HepG2 (cell line): Measurements from ENCODE around the gene PSMD2. TPM values are rescaled to one million over a fixed set of nuclear protein-coding genes. Genes with fewer than 3 reads are reported as not detected.

Experiments
- ARNTL ChIP-seq: sonication (generic); formaldehyde crosslinking; IDR thresholded peaks from 2 replicates; pipeline ENCODE4 v1.4.0; 2020; ENCODE audit warnings: mild to moderate bottlenecking, missing genetic modification reagents
- FOXA1 ChIP-seq, 2 experiments: fragments of 450-650 bp in 1 of 2; sonication (generic) in 1 of 2; formaldehyde crosslinking in 1 of 2; IDR thresholded peaks; 2 replicates each; pipeline versions ENCODE4 v1.4.0 to v1.6.1; 2016 to 2020; ENCODE audit warnings: missing genetic modification reagents in 1 of 2
- KLF11 ChIP-seq: IDR thresholded peaks from 2 replicates; pipeline ENCODE4 v1.6.1; 2016; ENCODE audit warnings: missing compliant biosample characterization
- KLF12 ChIP-seq: sonication (generic); formaldehyde crosslinking; IDR thresholded peaks from 2 replicates; pipeline ENCODE4 v1.4.0; 2020; ENCODE audit warnings: missing genetic modification reagents, borderline replicate concordance
- NAIF1 ChIP-seq: sonication (generic); formaldehyde crosslinking; IDR thresholded peaks from 2 replicates; pipeline ENCODE4 v1.5.0; 2020; ENCODE audit warnings: mild to moderate bottlenecking, missing genetic modification reagents, borderline replicate concordance
- SALL2 ChIP-seq: sonication (generic); formaldehyde crosslinking; IDR thresholded peaks from 2 replicates; pipeline ENCODE4 v1.8.1; 2023; ENCODE audit warnings: mild to moderate bottlenecking, missing genetic modification reagents, inconsistent platforms
- XBP1 ChIP-seq: sonication (generic); formaldehyde crosslinking; IDR thresholded peaks from 2 replicates; pipeline ENCODE4 v1.5.0; 2020; ENCODE audit warnings: missing genetic modification reagents
- ZNF160 ChIP-seq: sonication (generic); formaldehyde crosslinking; IDR thresholded peaks from 2 replicates; pipeline ENCODE4 v1.8.0; 2022; ENCODE audit warnings: mild to moderate bottlenecking, inconsistent platforms, missing genetic modification reagents
- ZNF253 ChIP-seq: sonication (generic); formaldehyde crosslinking; IDR thresholded peaks from 2 replicates; pipeline ENCODE4 v1.8.0; 2022; ENCODE audit warnings: mild to moderate bottlenecking, missing genetic modification reagents, borderline replicate concordance
- ZNF317 ChIP-seq: sonication (generic); formaldehyde crosslinking; IDR thresholded peaks from 2 replicates; pipeline ENCODE4 v1.5.0; 2020; ENCODE audit warnings: mild to moderate bottlenecking, missing genetic modification reagents
- ZNF432 ChIP-seq: sonication (generic); formaldehyde crosslinking; IDR thresholded peaks from 2 replicates; pipeline ENCODE4 v1.5.0; 2020; ENCODE audit warnings: missing genetic modification reagents, mild to moderate bottlenecking, borderline replicate concordance
- ZNF616 ChIP-seq: sonication (generic); formaldehyde crosslinking; IDR thresholded peaks from 2 replicates; pipeline ENCODE4 v1.5.0; 2020; ENCODE audit warnings: low read depth, mild to moderate bottlenecking, missing genetic modification reagents
- ZNF773 ChIP-seq: sonication (generic); formaldehyde crosslinking; IDR thresholded peaks from 2 replicates; pipeline ENCODE4 v1.4.0; 2020; ENCODE audit warnings: missing genetic modification reagents, borderline replicate concordance
- polyA plus RNA-seq, 8 experiments: library from polyadenylated mRNA; depleted of rRNA in 3 of 8; stranded (reverse) in 7 of 8; unstranded in 1 of 8; fragments of >200 nt; fragmentation: Illumina TruSeq in 4 of 8; extraction: Trizol in 4 of 8; gene quantifications; 2 replicates each; pipeline versions ENCODE4 v1.2.1 to v1.2.3, GENCODE V29; 2011 to 2016; ENCODE audit warnings: low read depth in 4 of 8, missing spikeins in 1 of 8, mixed read lengths in 1 of 8; ENCODE audit not compliant: insufficient read depth in 1 of 8
- total RNA-seq, 5 experiments: library from RNA; depleted of rRNA; stranded (reverse); fragments of >200 nt; fragmentation: Illumina TruSeq; extraction: Trizol; gene quantifications; 2 replicates each; pipeline ENCODE4 v1.2.3, GENCODE V29; 2016; ENCODE audit warnings: low read depth in 1 of 5
- TF ChIP-seq, protein P1 (sequence below): IDR thresholded peaks from 2 replicates; pipeline ENCODE4 v1.6.1; 2018; ENCODE audit warnings: missing genetic modification reagents
- TF ChIP-seq, protein P2 (sequence below): sonication (generic); formaldehyde crosslinking; conservative IDR thresholded peaks from 2 replicates; pipeline ENCODE4 v1.4.0; 2020; ENCODE audit warnings: mild to moderate bottlenecking, missing genetic modification reagents, moderate library complexity
- TF ChIP-seq, protein P3 (sequence below): sonication (generic); formaldehyde crosslinking; IDR thresholded peaks from 2 replicates; pipeline ENCODE4 v1.9.0; 2021; ENCODE audit warnings: missing genetic modification reagents, borderline replicate concordance
- TF ChIP-seq, protein P4 (sequence below): sonication (generic); formaldehyde crosslinking; IDR thresholded peaks from 2 replicates; pipeline ENCODE4 v1.4.0; 2020; ENCODE audit warnings: missing genetic modification reagents, borderline replicate concordance
- TF ChIP-seq, protein P5 (sequence below): sonication (generic); formaldehyde crosslinking; IDR thresholded peaks from 2 replicates; pipeline ENCODE4 v1.5.1; 2020; ENCODE audit warnings: missing genetic modification reagents, mild to moderate bottlenecking, borderline replicate concordance

The PSMD2 gene
- total and polyA plus RNA-seq, 2 of the 13 experiments (the other 11 are each of a cell fraction or from before 2014, with no cell fraction given): 125 to 200 TPM

DNA sequence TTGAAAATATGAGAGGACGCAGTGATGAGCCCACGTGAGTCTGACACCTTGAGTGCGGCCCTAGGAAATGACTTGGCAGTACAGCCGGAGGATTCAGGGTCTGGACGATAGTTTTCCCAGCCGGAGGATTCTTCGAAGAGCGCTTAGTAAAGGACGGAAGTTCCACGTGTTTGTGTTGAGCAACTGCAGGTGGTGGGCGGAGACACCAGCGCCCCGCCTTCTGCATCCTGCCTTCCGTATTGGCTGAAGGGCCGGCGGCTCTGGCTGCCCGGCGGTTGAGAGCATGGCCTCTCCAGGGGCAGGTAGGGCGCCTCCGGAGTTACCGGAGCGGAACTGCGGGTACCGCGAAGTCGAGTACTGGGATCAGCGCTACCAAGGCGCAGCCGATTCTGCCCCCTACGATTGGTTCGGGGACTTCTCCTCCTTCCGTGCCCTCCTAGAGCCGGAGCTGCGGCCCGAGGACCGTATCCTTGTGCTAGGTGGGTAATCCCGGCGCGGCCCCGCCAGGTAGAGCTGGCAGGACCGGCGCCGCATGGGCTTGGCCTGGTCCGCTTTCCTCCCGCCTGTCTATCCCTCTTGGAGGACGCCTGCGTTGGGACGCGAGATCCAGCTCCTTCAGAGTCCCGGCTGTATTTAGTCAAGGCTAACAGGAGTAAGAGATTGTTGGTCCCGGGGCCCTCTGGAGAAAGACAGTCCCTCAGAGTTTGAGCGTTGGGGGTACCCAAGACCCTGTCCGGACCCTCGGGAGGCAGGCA, 49.5 kb upstream of the PSMD2 start, which contains the start of gene EEF1AKMT4 (continued):
- TF ChIP-seq, protein P1, sequence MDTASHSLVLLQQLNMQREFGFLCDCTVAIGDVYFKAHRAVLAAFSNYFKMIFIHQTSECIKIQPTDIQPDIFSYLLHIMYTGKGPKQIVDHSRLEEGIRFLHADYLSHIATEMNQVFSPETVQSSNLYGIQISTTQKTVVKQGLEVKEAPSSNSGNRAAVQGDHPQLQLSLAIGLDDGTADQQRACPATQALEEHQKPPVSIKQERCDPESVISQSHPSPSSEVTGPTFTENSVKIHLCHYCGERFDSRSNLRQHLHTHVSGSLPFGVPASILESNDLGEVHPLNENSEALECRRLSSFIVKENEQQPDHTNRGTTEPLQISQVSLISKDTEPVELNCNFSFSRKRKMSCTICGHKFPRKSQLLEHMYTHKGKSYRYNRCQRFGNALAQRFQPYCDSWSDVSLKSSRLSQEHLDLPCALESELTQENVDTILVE (CRISPR knock-in tag): peak; percentile 69
- no peak for TF ChIP-seq SALL2 (CRISPR knock-in tag)
- TF ChIP-seq, protein P2, sequence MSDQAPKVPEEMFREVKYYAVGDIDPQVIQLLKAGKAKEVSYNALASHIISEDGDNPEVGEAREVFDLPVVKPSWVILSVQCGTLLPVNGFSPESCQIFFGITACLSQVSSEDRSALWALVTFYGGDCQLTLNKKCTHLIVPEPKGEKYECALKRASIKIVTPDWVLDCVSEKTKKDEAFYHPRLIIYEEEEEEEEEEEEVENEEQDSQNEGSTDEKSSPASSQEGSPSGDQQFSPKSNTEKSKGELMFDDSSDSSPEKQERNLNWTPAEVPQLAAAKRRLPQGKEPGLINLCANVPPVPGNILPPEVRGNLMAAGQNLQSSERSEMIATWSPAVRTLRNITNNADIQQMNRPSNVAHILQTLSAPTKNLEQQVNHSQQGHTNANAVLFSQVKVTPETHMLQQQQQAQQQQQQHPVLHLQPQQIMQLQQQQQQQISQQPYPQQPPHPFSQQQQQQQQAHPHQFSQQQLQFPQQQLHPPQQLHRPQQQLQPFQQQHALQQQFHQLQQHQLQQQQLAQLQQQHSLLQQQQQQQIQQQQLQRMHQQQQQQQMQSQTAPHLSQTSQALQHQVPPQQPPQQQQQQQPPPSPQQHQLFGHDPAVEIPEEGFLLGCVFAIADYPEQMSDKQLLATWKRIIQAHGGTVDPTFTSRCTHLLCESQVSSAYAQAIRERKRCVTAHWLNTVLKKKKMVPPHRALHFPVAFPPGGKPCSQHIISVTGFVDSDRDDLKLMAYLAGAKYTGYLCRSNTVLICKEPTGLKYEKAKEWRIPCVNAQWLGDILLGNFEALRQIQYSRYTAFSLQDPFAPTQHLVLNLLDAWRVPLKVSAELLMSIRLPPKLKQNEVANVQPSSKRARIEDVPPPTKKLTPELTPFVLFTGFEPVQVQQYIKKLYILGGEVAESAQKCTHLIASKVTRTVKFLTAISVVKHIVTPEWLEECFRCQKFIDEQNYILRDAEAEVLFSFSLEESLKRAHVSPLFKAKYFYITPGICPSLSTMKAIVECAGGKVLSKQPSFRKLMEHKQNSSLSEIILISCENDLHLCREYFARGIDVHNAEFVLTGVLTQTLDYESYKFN (CRISPR knock-in tag): no peak
- no peak for TF ChIP-seq ZNF253 (CRISPR knock-in tag)
- peak; percentile 58; the same call in 1 of the 2 replicates for TF ChIP-seq ZNF616
- peak; percentile 75; the same call in 1 of the 2 replicates for TF ChIP-seq KLF12
- TF ChIP-seq, protein P3, sequence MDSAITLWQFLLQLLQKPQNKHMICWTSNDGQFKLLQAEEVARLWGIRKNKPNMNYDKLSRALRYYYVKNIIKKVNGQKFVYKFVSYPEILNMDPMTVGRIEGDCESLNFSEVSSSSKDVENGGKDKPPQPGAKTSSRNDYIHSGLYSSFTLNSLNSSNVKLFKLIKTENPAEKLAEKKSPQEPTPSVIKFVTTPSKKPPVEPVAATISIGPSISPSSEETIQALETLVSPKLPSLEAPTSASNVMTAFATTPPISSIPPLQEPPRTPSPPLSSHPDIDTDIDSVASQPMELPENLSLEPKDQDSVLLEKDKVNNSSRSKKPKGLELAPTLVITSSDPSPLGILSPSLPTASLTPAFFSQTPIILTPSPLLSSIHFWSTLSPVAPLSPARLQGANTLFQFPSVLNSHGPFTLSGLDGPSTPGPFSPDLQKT (CRISPR knock-in tag): no peak; the same call in 1 of the 2 replicates
- no peak for TF ChIP-seq ZNF432 (CRISPR knock-in tag)
- no peak for TF ChIP-seq XBP1 (CRISPR knock-in tag)
- 0 out of 2 replicates have a peak, but pooled peaks have one; percentile 19 for TF ChIP-seq KLF11 (CRISPR knock-in tag)
- TF ChIP-seq FOXA1 (IDR thresholded peaks at IDR 0.05): no peak
- 0 out of 2 replicates have a peak, but pooled peaks have one; percentile 5 for TF ChIP-seq FOXA1 (CRISPR knock-in tag; IDR thresholded peaks at IDR 0.05)
- TF ChIP-seq, protein P4, sequence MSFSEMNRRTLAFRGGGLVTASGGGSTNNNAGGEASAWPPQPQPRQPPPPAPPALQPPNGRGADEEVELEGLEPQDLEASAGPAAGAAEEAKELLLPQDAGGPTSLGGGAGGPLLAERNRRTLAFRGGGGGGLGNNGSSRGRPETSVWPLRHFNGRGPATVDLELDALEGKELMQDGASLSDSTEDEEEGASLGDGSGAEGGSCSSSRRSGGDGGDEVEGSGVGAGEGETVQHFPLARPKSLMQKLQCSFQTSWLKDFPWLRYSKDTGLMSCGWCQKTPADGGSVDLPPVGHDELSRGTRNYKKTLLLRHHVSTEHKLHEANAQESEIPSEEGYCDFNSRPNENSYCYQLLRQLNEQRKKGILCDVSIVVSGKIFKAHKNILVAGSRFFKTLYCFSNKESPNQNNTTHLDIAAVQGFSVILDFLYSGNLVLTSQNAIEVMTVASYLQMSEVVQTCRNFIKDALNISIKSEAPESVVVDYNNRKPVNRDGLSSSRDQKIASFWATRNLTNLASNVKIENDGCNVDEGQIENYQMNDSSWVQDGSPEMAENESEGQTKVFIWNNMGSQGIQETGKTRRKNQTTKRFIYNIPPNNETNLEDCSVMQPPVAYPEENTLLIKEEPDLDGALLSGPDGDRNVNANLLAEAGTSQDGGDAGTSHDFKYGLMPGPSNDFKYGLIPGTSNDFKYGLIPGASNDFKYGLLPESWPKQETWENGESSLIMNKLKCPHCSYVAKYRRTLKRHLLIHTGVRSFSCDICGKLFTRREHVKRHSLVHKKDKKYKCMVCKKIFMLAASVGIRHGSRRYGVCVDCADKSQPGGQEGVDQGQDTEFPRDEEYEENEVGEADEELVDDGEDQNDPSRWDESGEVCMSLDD (CRISPR knock-in tag): no peak
- no peak for TF ChIP-seq NAIF1 (CRISPR knock-in tag)
- TF ChIP-seq ZNF317 (CRISPR knock-in tag): peak; percentile 53; the same call in 1 of the 2 replicates
- no peak for TF ChIP-seq ZNF773 (CRISPR knock-in tag)
- TF ChIP-seq ARNTL (CRISPR knock-in tag): peak; percentile 87
- peak; percentile 36; the same call in 1 of the 2 replicates for TF ChIP-seq ZNF160 (CRISPR knock-in tag)
- TF ChIP-seq, protein P5, sequence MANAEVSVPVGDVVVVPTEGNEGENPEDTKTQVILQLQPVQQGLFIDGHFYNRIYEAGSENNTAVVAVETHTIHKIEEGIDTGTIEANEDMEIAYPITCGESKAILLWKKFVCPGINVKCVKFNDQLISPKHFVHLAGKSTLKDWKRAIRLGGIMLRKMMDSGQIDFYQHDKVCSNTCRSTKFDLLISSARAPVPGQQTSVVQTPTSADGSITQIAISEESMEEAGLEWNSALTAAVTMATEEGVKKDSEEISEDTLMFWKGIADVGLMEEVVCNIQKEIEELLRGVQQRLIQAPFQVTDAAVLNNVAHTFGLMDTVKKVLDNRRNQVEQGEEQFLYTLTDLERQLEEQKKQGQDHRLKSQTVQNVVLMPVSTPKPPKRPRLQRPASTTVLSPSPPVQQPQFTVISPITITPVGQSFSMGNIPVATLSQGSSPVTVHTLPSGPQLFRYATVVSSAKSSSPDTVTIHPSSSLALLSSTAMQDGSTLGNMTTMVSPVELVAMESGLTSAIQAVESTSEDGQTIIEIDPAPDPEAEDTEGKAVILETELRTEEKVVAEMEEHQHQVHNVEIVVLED: 0 out of 2 replicates have a peak, but pooled peaks have one; percentile 15
